IgD-negative memory B cell (primary cell): ENCODE results near the gene CIAO3. TPM values are rescaled to one million over a fixed set of nuclear protein-coding genes. Genes with fewer than 3 reads are reported as not detected.
A peak's percentile ranks its signal among the peaks of the same experiment; 100 is the strongest.

ENCODE experiments used
- H3K27ac Mint-ChIP-seq, 3 donors: one replicate each; pipeline ENCODE4 v1.8.0; 2020 to 2022; ENCODE audit warnings: mild to moderate bottlenecking in 3 of 3, mixed read lengths in 3 of 3, moderate library complexity in 1 of 3
- H3K27me3 Mint-ChIP-seq: one replicate; pipeline ENCODE4 v1.8.0; 2021; ENCODE audit warnings: mixed read lengths
- H3K36me3 Mint-ChIP-seq: one replicate; pipeline ENCODE4 v1.8.0; 2020; ENCODE audit warnings: mild to moderate bottlenecking, mixed read lengths
- H3K4me1 Mint-ChIP-seq, 3 donors: one replicate each; pipeline ENCODE4 v1.8.0; 2020 to 2022; ENCODE audit warnings: mixed read lengths in 3 of 3, mild to moderate bottlenecking in 1 of 3
- H3K4me3 Mint-ChIP-seq, 4 donors: one replicate each; pipeline ENCODE4 v1.8.0; 2020 to 2022; ENCODE audit warnings: mild to moderate bottlenecking in 4 of 4, mixed read lengths in 4 of 4, moderate library complexity in 3 of 4
- H3K9me3 Mint-ChIP-seq, 3 donors: one replicate each; pipeline ENCODE4 v1.8.0; 2020 to 2021; ENCODE audit warnings: mixed read lengths in 3 of 3, mild to moderate bottlenecking in 1 of 3
- polyA plus RNA-seq: library from polyadenylated mRNA; unstranded; fragments of 300-500 nt; fragmentation: Illumina TruSeq; gene quantifications from one replicate; pipeline ENCODE4 v1.2.3, GENCODE V29; 2021

The CIAO3 gene
- polyA plus RNA-seq, 1 donor from 2014 or later, result 29.4 TPM

DNA sequence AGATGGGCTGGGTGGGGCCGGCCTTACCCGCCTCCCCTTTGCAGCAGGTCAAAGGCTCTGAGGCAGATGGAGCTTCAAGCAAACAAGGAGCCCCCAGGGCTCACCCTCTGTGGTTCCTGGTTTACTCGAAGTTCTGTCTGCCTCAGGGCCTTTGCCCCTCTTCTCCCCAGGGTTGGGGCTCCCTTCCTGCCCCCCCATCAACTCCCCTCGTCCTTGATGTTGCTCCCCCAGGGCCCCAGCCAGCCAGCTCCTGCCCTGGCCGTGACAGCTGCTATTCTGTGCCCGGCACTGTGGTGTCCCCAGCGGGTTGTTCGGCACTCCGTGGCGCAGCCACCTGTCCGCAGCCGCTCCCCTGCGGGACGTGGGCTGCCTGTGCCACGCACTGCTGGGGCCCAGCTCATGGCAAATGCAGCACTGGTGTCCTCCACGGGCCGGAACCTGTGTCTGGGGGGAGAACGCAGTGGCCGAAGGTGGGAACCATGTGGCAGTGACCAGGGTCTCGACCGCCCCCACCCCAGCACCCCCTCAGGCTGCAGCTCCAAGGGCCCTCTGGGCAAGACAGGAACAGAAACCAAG lies 30.2 kb downstream of the CIAO3 start:
- H3K4me3 Mint-ChIP-seq, result peak overlapping the region in 1 of 4 donors; percentile 12
- H3K27me3 Mint-ChIP-seq, result peaks cover 36% of the 10 kb centered on the region
- H3K4me1 Mint-ChIP-seq, result peaks cover 1 to 4% (median 3%) of the 10 kb centered on the region in 3 donors
- H3K36me3 Mint-ChIP-seq, result no peaks in the 10 kb centered on the region
- H3K27ac Mint-ChIP-seq, result no peak overlapping the region
- H3K9me3 Mint-ChIP-seq, result no peaks in the 10 kb centered on the region

GRCh38 chr16:709566-710499 lies 31.0 kb downstream of the CIAO3 start:
- Mint-ChIP-seq H3K4me1 (peaks cover 1 to 4% (median 3%) of the 10 kb centered on the region in 3 donors), H3K4me3 (peak overlapping the region in 1 of 4 donors; percentile 4), H3K27ac (no peak overlapping the region), H3K36me3 (no peaks in the 10 kb centered on the region), H3K27me3 (peaks cover 36% of the 10 kb centered on the region), H3K9me3 (no peaks in the 10 kb centered on the region)

- no peaks in the 10 kb centered on the region for H3K9me3 Mint-ChIP-seq
- H3K27ac Mint-ChIP-seq, result peak overlapping the region in 2 of 3 donors; percentile 21 to 80
- peak overlapping the region in 1 of 4 donors; percentile 50 for H3K4me3 Mint-ChIP-seq
- peaks cover 35% of the 10 kb centered on the region for H3K27me3 Mint-ChIP-seq
- H3K4me1 Mint-ChIP-seq, result peaks cover 1 to 5% (median 4%) of the 10 kb centered on the region in 3 donors
- H3K36me3 Mint-ChIP-seq, result no peaks in the 10 kb centered on the region
These were observed 31.8 kb downstream of the CIAO3 start for GRCh38 chr16:708959-709358.

DNA sequence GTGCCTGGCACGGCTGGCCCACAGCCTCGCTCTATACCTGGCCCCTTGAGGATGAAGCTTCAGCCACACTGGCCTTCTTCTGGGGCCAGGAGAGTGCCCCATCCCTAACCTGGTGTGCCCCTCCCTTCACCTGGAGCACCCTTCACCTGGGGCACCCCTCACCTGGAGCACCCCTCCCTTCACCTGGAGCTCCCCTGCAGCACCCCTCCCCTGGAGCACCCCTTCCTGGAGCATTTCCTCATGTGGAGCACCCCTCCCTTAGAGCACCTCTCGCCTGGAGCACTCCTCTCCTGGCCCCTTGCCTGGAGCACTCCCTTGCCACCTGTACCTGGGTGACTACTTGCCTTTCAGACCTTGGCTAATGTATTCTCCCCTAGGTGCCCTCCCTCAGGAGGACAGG lies 32.8 kb downstream of the CIAO3 start:
- H3K4me1 Mint-ChIP-seq, result peaks cover 1 to 5% (median 4%) of the 10 kb centered on the region in 3 donors
- H3K36me3 Mint-ChIP-seq, result no peaks in the 10 kb centered on the region
- peaks cover 31% of the 10 kb centered on the region for H3K27me3 Mint-ChIP-seq
- H3K9me3 Mint-ChIP-seq, result no peaks in the 10 kb centered on the region
- no peak overlapping the region for H3K27ac Mint-ChIP-seq
- peak overlapping the region in 1 of 4 donors; percentile 50 for H3K4me3 Mint-ChIP-seq

GRCh38 chr16:707062-707538 lies 33.7 kb downstream of the CIAO3 start:
- Mint-ChIP-seq H3K4me3 (no peak overlapping the region), H3K36me3 (peaks cover 2% of the 10 kb centered on the region), H3K4me1 (peaks cover 0 to 5% (median 1%) of the 10 kb centered on the region in 3 donors), H3K27ac (peak overlapping the region in 1 of 3 donors; percentile 88), H3K27me3 (peaks cover 32% of the 10 kb centered on the region), H3K9me3 (no peaks in the 10 kb centered on the region)

DNA sequence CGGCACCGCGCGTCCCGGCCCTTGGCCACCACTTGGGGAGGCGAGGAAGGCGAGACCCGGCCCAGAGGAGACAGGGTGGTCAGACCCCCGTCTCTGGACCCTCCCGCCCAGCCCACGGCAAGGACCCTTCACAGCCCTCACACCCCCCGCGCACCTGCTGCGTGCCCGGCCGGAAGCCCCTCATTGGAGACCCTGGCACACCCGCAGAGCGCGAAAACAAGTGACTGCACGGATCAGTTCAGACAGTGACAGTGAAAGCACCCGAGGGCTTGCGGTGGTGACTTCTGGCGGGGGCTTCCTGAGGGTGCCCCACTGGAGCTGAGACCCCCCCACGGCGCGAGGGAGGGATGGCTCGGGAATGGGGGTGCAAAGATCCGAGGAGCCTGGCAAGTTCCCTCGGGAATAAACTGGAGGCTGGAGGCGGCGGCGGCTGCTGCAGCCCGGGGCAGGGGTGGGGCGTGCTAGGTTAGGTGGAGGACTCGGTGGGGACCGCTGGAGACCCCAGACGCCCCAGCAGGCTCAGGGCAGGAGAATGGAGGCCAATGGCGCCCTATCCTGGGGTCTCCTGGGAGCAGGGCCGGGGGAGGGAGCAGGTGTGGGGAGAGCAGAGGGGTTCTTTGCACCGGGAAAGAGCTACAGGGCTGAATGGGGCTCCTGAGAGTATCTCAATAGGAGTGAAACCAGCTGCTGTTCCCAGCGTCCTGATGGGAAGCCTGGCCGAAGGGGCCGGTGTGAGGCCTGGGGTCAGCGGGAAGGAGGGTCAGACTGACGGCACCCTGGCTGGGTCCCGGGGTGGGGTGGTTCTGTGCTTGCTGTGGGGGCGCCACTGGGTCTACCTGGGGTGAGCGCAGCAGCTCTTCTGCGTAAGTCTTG lies 34.4 kb downstream of the CIAO3 start:
- H3K36me3 Mint-ChIP-seq, result peaks cover 2% of the 10 kb centered on the region
- no peaks in the 10 kb centered on the region for H3K9me3 Mint-ChIP-seq
- H3K4me1 Mint-ChIP-seq, result peaks cover 0 to 5% (median 1%) of the 10 kb centered on the region in 3 donors
- peaks cover 37% of the 10 kb centered on the region for H3K27me3 Mint-ChIP-seq
- peak overlapping the region in 1 of 3 donors; percentile 88 for H3K27ac Mint-ChIP-seq
- peak overlapping the region in 1 of 4 donors; percentile 8 for H3K4me3 Mint-ChIP-seq

- H3K27ac Mint-ChIP-seq, result no peak within 1 kb of the TSS
- no peaks in the 10 kb centered on the region for H3K9me3 Mint-ChIP-seq
- H3K27me3 Mint-ChIP-seq, result peaks cover 40% of the 10 kb centered on the region
- H3K36me3 Mint-ChIP-seq, result peaks cover 2% of the 10 kb centered on the region
- peak within 1 kb of the TSS in 1 of 4 donors; percentile 8 for H3K4me3 Mint-ChIP-seq
- peaks cover 0 to 3% (median 1%) of the 10 kb centered on the region in 3 donors for H3K4me1 Mint-ChIP-seq
These were observed 35.2 kb downstream of the CIAO3 start, which contains the start of gene FBXL16 for GRCh38 chr16:705431-706188. Gene FBXL16 (minus strand): TSS chr16:705801. CDS start chr16:697405, 8,396 bp downstream.

GRCh38 chr16:704552-705380 lies 36.0 kb downstream of the CIAO3 start:
- H3K4me3 Mint-ChIP-seq, result peak overlapping the region in 1 of 4 donors; percentile 33
- H3K4me1 Mint-ChIP-seq, result peaks cover 0 to 3% (median 1%) of the 10 kb centered on the region in 3 donors
- no peak overlapping the region for H3K27ac Mint-ChIP-seq
- peaks cover 2% of the 10 kb centered on the region for H3K36me3 Mint-ChIP-seq
- H3K9me3 Mint-ChIP-seq, result no peaks in the 10 kb centered on the region
- peaks cover 40% of the 10 kb centered on the region for H3K27me3 Mint-ChIP-seq

DNA sequence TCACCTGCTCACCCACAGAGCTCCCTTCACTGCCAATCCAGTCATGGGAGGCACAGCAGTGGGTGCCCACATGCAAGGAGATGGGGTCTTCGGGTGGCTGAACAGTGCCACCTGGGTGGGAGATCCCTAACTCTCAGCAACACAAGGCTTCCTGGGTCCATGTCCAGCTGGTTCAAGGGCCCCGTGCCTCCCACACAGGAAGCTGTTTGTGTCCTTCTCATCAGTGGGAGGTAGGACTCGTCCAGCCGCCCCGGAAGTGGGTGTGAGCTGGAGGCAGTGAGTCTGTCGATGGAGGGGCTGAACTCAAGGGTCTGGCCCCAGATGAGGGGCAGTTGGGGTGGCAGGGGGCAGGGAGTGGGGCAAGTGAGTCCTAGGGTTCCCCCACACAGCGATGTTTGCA lies 36.8 kb downstream of the CIAO3 start:
- Mint-ChIP-seq H3K4me1 (peaks cover 0 to 4% (median 3%) of the 10 kb centered on the region in 3 donors), H3K27me3 (peaks cover 36% of the 10 kb centered on the region), H3K4me3 (no peak overlapping the region), H3K36me3 (peaks cover 2% of the 10 kb centered on the region), H3K27ac (no peak overlapping the region), H3K9me3 (no peaks in the 10 kb centered on the region)

DNA sequence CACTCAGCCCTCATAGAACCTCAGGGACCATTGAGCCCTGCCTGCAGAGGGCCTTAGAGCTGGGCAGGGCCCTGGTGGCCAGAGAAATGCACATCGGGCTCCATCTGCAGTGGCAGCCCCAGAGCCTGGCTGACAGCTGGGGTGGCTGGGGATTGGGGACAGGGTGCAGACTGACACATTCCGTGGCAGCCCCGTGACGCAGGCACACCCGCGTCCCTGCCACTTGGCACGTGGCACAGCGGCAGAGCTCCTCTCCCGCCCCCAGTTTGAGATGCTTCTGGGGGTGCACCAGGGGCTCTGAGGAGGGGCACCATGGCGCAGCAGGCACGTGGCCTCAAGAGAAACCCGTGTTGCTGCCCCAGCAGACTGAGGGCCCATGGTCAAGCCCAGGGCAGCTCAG lies 37.4 kb downstream of the CIAO3 start:
- no peaks in the 10 kb centered on the region for H3K9me3 Mint-ChIP-seq
- peaks cover 0 to 4% (median 3%) of the 10 kb centered on the region in 3 donors for H3K4me1 Mint-ChIP-seq
- peaks cover 34% of the 10 kb centered on the region for H3K27me3 Mint-ChIP-seq
- peak overlapping the region in 1 of 4 donors; percentile 43 for H3K4me3 Mint-ChIP-seq
- H3K27ac Mint-ChIP-seq, result no peak overlapping the region
- peaks cover 2% of the 10 kb centered on the region for H3K36me3 Mint-ChIP-seq

GRCh38 chr16:702341-702740 lies 38.5 kb downstream of the CIAO3 start:
- peak overlapping the region in 1 of 4 donors; percentile 78 for H3K4me3 Mint-ChIP-seq
- H3K27me3 Mint-ChIP-seq, result peaks cover 26% of the 10 kb centered on the region
- peaks cover 0 to 4% (median 3%) of the 10 kb centered on the region in 3 donors for H3K4me1 Mint-ChIP-seq
- peaks cover 2% of the 10 kb centered on the region for H3K36me3 Mint-ChIP-seq
- H3K9me3 Mint-ChIP-seq, result no peaks in the 10 kb centered on the region
- H3K27ac Mint-ChIP-seq, result peak overlapping the region in 1 of 3 donors; percentile 90

GRCh38 chr16:700684-701584 lies 39.9 kb downstream of the CIAO3 start:
- Mint-ChIP-seq H3K4me1 (peaks cover 0 to 3% (median 3%) of the 10 kb centered on the region in 3 donors), H3K4me3 (no peak overlapping the region), H3K36me3 (peaks cover 2% of the 10 kb centered on the region), H3K27me3 (peaks cover 18% of the 10 kb centered on the region), H3K9me3 (no peaks in the 10 kb centered on the region), H3K27ac (no peak overlapping the region)
